Panc1 (cell line): ENCODE results near the gene TBATA. TPM values are rescaled to one million over a fixed set of nuclear protein-coding genes. Genes with fewer than 3 reads are reported as not detected.

Experiments used
- ATAC-seq: fragments of 200-7000 bp; cut with Tn5 transposase; 2 replicates; pipeline ENCODE4 v1.9.1; 2020; ENCODE audit warnings: mild to moderate bottlenecking, moderate library complexity
- BruUV-seq: library from RNA; stranded (reverse); fragments of 400-500 nt; replicated peaks from 2 replicates; lab custom pipeline; 2021; lab: Mats Ljungman, UMichigan
- CTCF ChIA-PET: fragments of 300-600 bp; sonication (Branson Sonifier 250); formaldehyde crosslinking; loops from one replicate; lab custom pipeline; 2022; ENCODE audit warnings: antibody characterized with exemption; lab: Charles Lee
- POLR2A ChIA-PET: fragments of 300-600 bp; sonication (Branson Sonifier 250); formaldehyde crosslinking; loops from one replicate; lab custom pipeline; 2022; ENCODE audit warnings: antibody characterized with exemption; lab: Charles Lee
- DNase-seq: peaks from one replicate; pipeline ENCODE4 v3.0.0-alpha.2; 2010; ENCODE audit warnings: low read depth, low spot score
- H3K27ac ChIP-seq: 2 replicates; pipeline ENCODE4 v1.5.1; 2011; ENCODE audit warnings: mild to moderate bottlenecking, low read length, inconsistent platforms
- H3K27me3 ChIP-seq: fragments of 200-500 bp; sonication (Bioruptor generic); 2 replicates; pipeline ENCODE4 v1.6.0; 2014; ENCODE audit warnings: low read length, inconsistent platforms; ENCODE audit not compliant: control insufficient read depth, insufficient read depth
- H3K36me3 ChIP-seq: fragments of 200-500 bp; sonication (Bioruptor generic); 2 replicates; pipeline ENCODE4 v1.5.1; 2014; ENCODE audit warnings: inconsistent platforms, mild to moderate bottlenecking, low read length, moderate library complexity; ENCODE audit not compliant: control insufficient read depth, insufficient read depth
- H3K4me1 ChIP-seq: 2 replicates; pipeline ENCODE4 v1.5.1; 2011; ENCODE audit warnings: inconsistent platforms, mild to moderate bottlenecking, low read length, moderate library complexity; ENCODE audit not compliant: control insufficient read depth, insufficient read depth
- H3K4me3 ChIP-seq, 2 experiments: 2 replicates each; pipeline ENCODE4 v1.5.1; 2011 to 2012; ENCODE audit warnings: low read depth in 2 of 2, low read length in 2 of 2, mild to moderate bottlenecking in 2 of 2, inconsistent platforms in 1 of 2, moderate library complexity in 1 of 2
- H3K9me3 ChIP-seq: fragments of 200-500 bp; sonication (Bioruptor generic); 2 replicates; pipeline ENCODE4 v1.5.1; 2014; ENCODE audit warnings: low read depth, mild to moderate bottlenecking, inconsistent platforms, low read length, moderate library complexity; ENCODE audit not compliant: control insufficient read depth, insufficient read depth
- POLR2AphosphoS5 ChIP-seq: IDR thresholded peaks from 2 replicates; pipeline ENCODE4 v1.6.1; 2012; ENCODE audit warnings: mild to moderate bottlenecking, low read depth, low read length, moderate library complexity
- SIN3A ChIP-seq: IDR thresholded peaks from 2 replicates; pipeline ENCODE4 v1.6.1; 2012; ENCODE audit warnings: low read depth, mild to moderate bottlenecking, low read length, moderate library complexity, borderline replicate concordance; ENCODE audit not compliant: insufficient read depth
- TCF7L2 ChIP-seq: IDR thresholded peaks from 2 replicates; pipeline ENCODE4 v1.6.1; 2011; ENCODE audit warnings: mild to moderate bottlenecking, low read depth, low read length, inconsistent platforms
- in situ Hi-C: cut with HindIII; loops from 2 replicates; pipeline ENCODE4 v1.10.0; 2016; ENCODE audit warnings: low sequenced_read_pairs, low pct_unique_long_range_greater_than_20kb
- intact Hi-C: fragments of 100-400 bp; cut with micrococcal nuclease; formaldehyde crosslinking; loops from one replicate; pipeline ENCODE4 v1.10.0; 2022; ENCODE audit not compliant: unreplicated experiment
- total RNA-seq: library from RNA; stranded (reverse); gene quantifications from one replicate; pipeline ENCODE4 v1.2.1, GENCODE V29; 2021; ENCODE audit not compliant: unreplicated experiment
- TF ChIP-seq, protein P1 (sequence below): fragments of 450-650 bp; IDR thresholded peaks from 2 replicates; pipeline ENCODE4 v1.5.1; 2017; ENCODE audit warnings: mild to moderate bottlenecking
- TF ChIP-seq, protein P2 (sequence below), 2 experiments: IDR thresholded peaks; 2 replicates each; pipeline ENCODE4 v1.6.1; 2011 to 2012; ENCODE audit warnings: low read depth in 2 of 2, control low read depth in 1 of 2, low read length in 1 of 2, mild to moderate bottlenecking in 1 of 2, moderate library complexity in 1 of 2; ENCODE audit not compliant: insufficient read depth in 1 of 2

Gene TBATA
- total RNA-seq, 1 experiment from 2014 or later = not detected

DNA sequence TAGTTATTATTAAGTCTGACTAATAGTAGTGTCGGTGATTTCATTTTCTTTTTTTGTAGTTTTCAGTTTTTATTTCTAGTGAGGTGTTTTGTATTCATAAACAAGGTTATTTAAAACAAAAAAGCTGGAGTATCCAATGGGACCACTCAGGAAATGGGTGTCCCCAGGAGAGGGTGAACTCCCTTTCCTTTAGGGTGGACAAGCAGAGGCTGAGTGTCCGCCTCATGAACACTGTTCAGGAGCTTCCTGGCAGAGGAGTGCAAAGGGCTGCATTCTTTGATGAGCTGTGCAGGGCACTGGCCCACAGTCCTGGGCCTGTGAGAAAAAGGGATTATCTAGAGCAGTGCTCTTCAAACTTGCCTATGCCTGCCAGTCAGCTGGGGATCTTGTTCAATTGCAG is 56.8 kb downstream of the TBATA start:
- no TSS peak for BruUV-seq
- H3K27ac ChIP-seq = no peak overlapping the region
- peaks cover 3% of the 10 kb centered on the region; the same call in 1 of the 2 replicates for H3K27me3 ChIP-seq
- ChIA-PET POLR2A (no interaction called here), CTCF (no interaction called here)
- intact Hi-C loops = no loop called here
- TF ChIP-seq TCF7L2 = no peak
- TF ChIP-seq, protein P1, sequence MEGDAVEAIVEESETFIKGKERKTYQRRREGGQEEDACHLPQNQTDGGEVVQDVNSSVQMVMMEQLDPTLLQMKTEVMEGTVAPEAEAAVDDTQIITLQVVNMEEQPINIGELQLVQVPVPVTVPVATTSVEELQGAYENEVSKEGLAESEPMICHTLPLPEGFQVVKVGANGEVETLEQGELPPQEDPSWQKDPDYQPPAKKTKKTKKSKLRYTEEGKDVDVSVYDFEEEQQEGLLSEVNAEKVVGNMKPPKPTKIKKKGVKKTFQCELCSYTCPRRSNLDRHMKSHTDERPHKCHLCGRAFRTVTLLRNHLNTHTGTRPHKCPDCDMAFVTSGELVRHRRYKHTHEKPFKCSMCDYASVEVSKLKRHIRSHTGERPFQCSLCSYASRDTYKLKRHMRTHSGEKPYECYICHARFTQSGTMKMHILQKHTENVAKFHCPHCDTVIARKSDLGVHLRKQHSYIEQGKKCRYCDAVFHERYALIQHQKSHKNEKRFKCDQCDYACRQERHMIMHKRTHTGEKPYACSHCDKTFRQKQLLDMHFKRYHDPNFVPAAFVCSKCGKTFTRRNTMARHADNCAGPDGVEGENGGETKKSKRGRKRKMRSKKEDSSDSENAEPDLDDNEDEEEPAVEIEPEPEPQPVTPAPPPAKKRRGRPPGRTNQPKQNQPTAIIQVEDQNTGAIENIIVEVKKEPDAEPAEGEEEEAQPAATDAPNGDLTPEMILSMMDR = no peak
- TF ChIP-seq, protein P2, sequence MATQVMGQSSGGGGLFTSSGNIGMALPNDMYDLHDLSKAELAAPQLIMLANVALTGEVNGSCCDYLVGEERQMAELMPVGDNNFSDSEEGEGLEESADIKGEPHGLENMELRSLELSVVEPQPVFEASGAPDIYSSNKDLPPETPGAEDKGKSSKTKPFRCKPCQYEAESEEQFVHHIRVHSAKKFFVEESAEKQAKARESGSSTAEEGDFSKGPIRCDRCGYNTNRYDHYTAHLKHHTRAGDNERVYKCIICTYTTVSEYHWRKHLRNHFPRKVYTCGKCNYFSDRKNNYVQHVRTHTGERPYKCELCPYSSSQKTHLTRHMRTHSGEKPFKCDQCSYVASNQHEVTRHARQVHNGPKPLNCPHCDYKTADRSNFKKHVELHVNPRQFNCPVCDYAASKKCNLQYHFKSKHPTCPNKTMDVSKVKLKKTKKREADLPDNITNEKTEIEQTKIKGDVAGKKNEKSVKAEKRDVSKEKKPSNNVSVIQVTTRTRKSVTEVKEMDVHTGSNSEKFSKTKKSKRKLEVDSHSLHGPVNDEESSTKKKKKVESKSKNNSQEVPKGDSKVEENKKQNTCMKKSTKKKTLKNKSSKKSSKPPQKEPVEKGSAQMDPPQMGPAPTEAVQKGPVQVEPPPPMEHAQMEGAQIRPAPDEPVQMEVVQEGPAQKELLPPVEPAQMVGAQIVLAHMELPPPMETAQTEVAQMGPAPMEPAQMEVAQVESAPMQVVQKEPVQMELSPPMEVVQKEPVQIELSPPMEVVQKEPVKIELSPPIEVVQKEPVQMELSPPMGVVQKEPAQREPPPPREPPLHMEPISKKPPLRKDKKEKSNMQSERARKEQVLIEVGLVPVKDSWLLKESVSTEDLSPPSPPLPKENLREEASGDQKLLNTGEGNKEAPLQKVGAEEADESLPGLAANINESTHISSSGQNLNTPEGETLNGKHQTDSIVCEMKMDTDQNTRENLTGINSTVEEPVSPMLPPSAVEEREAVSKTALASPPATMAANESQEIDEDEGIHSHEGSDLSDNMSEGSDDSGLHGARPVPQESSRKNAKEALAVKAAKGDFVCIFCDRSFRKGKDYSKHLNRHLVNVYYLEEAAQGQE (IDR thresholded peaks at IDR 0.05; ENCODE audit: insufficient read depth in 1 of 2, low read depth in 2 of 2, low read length in 1 of 2) = no peak
- TF ChIP-seq SIN3A = no peak
- TF ChIP-seq POLR2AphosphoS5 = no peak
- in situ Hi-C loops = no loop called here
- H3K36me3 ChIP-seq = no peaks in the 10 kb centered on the region
- no peaks in the 10 kb centered on the region for H3K4me1 ChIP-seq
- DNase-seq (no peak), ATAC-seq (no peak)
- H3K4me3 ChIP-seq = no peak overlapping the region
- H3K9me3 ChIP-seq = no peaks in the 10 kb centered on the region

DNA sequence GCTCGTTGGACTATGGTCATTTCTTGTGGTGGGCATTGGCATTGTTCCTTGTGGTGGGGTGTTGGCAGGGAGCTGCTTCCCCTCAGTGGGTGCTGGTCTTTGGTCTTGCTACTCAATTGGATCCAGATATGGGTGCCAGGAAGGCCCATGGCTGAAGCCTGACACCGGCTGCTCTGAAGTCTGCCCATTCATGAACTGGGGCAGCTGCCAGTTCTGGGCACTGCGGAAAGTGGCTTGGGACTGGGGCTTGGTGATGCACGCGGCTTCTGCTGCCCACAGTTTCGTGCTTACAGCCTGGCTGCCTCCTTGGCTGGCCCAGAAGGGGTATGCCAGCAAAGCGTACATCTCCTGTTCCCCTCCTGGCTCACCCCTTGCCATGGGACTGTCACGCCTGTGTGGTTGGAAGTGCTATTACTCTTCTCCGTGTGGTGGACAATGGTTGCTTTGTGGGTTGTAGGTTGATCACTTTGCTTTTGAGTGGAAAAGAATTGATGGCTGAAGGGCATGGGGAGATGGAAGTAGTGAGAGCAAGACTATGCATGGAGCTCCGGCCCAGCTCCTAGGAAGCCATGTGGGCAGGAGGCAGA is 58.2 kb downstream of the TBATA start:
- no TSS peak for BruUV-seq
- Histone ChIP-seq H3K4me3 (no peak overlapping the region), H3K36me3 (no peaks in the 10 kb centered on the region), H3K9me3 (no peaks in the 10 kb centered on the region), H3K27me3 (peaks cover 3% of the 10 kb centered on the region; the same call in 1 of the 2 replicates), H3K4me1 (no peaks in the 10 kb centered on the region), H3K27ac (no peak overlapping the region)
- no peak for DNase-seq
- intact Hi-C loops (no loop called here), in situ Hi-C loops (no loop called here)
- POLR2A ChIA-PET = no interaction called here
- CTCF ChIA-PET = no interaction called here
- TF ChIP-seq, protein P2 (IDR thresholded peaks at IDR 0.05; ENCODE audit: insufficient read depth in 1 of 2, low read depth in 2 of 2, low read length in 1 of 2) = no peak
- TF ChIP-seq TCF7L2 (no peak), POLR2AphosphoS5 (no peak), SIN3A (no peak)
- TF ChIP-seq, protein P1 = no peak
- ATAC-seq = no peak
